ENCODE measurements around the gene IFT25. TPM values are rescaled to one million over a fixed set of nuclear protein-coding genes. Genes with fewer than 3 reads are reported as not detected.

Gene IFT25
- total RNA-seq, 1 donor from 2014 or later, result 24.4 TPM

GRCh38 chr1:53957194-53957818 is 11.8 kb upstream of the IFT25 start:
- peak; percentile 41 for DNase-seq (ENCODE audit: low spot score)

GRCh38 chr1:53956308-53957168 is 11.0 kb upstream of the IFT25 start:
- DNase-seq (ENCODE audit: low spot score), result no peak

- no peak for DNase-seq (ENCODE audit: low spot score)
These were observed 8.6 kb upstream of the IFT25 start for GRCh38 chr1:53954128-53954527.

GRCh38 chr1:53951697-53952096 is 6.2 kb upstream of the IFT25 start:
- DNase-seq (ENCODE audit: low spot score), result no peak

GRCh38 chr1:53949023-53949990 is 3.8 kb upstream of the IFT25 start:
- DNase-seq (ENCODE audit: low spot score), result no peak

- DNase-seq (ENCODE audit: low spot score), result no peak
These were observed 2.8 kb upstream of the IFT25 start for GRCh38 chr1:53948291-53948690.

- no peak for DNase-seq (ENCODE audit: low spot score)
These were observed 1.8 kb upstream of the IFT25 start for GRCh38 chr1:53947172-53947907.

- DNase-seq (ENCODE audit: low spot score), result no peak
These were observed 1.0 kb upstream of the IFT25 start, which contains the start of gene LRRC42 for GRCh38 chr1:53946252-53947171. TSS of gene LRRC42 (plus strand) at chr1:53946350. CDS start at chr1:53952000, 5,650 bp downstream.

GRCh38 chr1:53945183-53945432 is 391 bp downstream of the IFT25 start:
- no peak for DNase-seq (ENCODE audit: low spot score)

GRCh38 chr1:53944469-53945182 is 873 bp downstream of the IFT25 start:
- DNase-seq (ENCODE audit: low spot score), result no peak

GRCh38 chr1:53943490-53944043 is 1.9 kb downstream of the IFT25 start:
- no peak for DNase-seq (ENCODE audit: low spot score)

- DNase-seq (ENCODE audit: low spot score), result no peak
These were observed 2.4 kb downstream of the IFT25 start for GRCh38 chr1:53943090-53943489.

GRCh38 chr1:53942127-53942957 is 3.2 kb downstream of the IFT25 start:
- DNase-seq (ENCODE audit: low spot score), result no peak

- DNase-seq (ENCODE audit: low spot score), result no peak
These were observed 7.2 kb downstream of the IFT25 start for GRCh38 chr1:53938136-53938830.

- DNase-seq (ENCODE audit: low spot score), result no peak
These were observed 9.1 kb downstream of the IFT25 start for GRCh38 chr1:53936430-53936829.

GRCh38 chr1:53934170-53934765 is 11.2 kb downstream of the IFT25 start:
- DNase-seq (ENCODE audit: low spot score), result no peak

GRCh38 chr1:53931523-53931922 is 14.0 kb downstream of the IFT25 start:
- DNase-seq (ENCODE audit: low spot score), result no peak

- no peak for DNase-seq (ENCODE audit: low spot score)
These were observed 14.6 kb downstream of the IFT25 start for GRCh38 chr1:53930932-53931331.

Measured in mucosa of gallbladder (tissue), 1 donor.